HepG2 (cell line): ENCODE measurements around the gene ZNF318. TPM values are rescaled to one million over a fixed set of nuclear protein-coding genes. Genes with fewer than 3 reads are reported as not detected.

ENCODE experiments used
- ARID5B ChIP-seq: IDR thresholded peaks from 2 replicates; pipeline ENCODE4 v1.4.0; 2020; ENCODE audit warnings: mild to moderate bottlenecking, missing genetic modification reagents
- EEA1 ChIP-seq: sonication (generic); formaldehyde crosslinking; IDR thresholded peaks from 2 replicates; pipeline ENCODE4 v1.5.1; 2020; ENCODE audit warnings: mild to moderate bottlenecking, missing genetic modification reagents, borderline replicate concordance
- HMGXB4 ChIP-seq, 2 experiments: sonication (generic) in 1 of 2; formaldehyde crosslinking in 1 of 2; IDR thresholded peaks; 2 replicates each; pipeline versions ENCODE4 v1.4.0 to v1.6.1; 2018 to 2020; ENCODE audit warnings: missing genetic modification reagents in 2 of 2, borderline replicate concordance in 1 of 2, low read depth in 1 of 2, mild to moderate bottlenecking in 1 of 2, missing biosample characterization in 1 of 2
- JARID2 ChIP-seq: sonication (generic); formaldehyde crosslinking; IDR thresholded peaks from 2 replicates; pipeline ENCODE4 v1.8.1; 2023; ENCODE audit warnings: missing genetic modification reagents, inconsistent platforms; ENCODE audit not compliant: insufficient replicate concordance
- KDM5B ChIP-seq: sonication (generic); formaldehyde crosslinking; IDR thresholded peaks from 2 replicates; pipeline ENCODE4 v1.4.0; 2020; ENCODE audit warnings: missing genetic modification reagents, mild to moderate bottlenecking, borderline replicate concordance
- LBX2 ChIP-seq: sonication (generic); formaldehyde crosslinking; IDR thresholded peaks from 2 replicates; pipeline ENCODE4 v1.5.0; 2020; ENCODE audit warnings: missing genetic modification reagents, mild to moderate bottlenecking, borderline replicate concordance
- NCOA1 ChIP-seq: sonication (generic); formaldehyde crosslinking; IDR thresholded peaks from 2 replicates; pipeline ENCODE4 v1.9.0; 2021; ENCODE audit warnings: missing genetic modification reagents
- PHF8 ChIP-seq: sonication (generic); formaldehyde crosslinking; IDR thresholded peaks from 2 replicates; pipeline ENCODE4 v1.5.0; 2020; ENCODE audit warnings: missing genetic modification reagents
- SAP130 ChIP-seq: IDR thresholded peaks from 2 replicates; pipeline ENCODE4 v1.6.1; 2016; ENCODE audit warnings: low read depth
- SMYD3 ChIP-seq: sonication (generic); formaldehyde crosslinking; IDR thresholded peaks from 2 replicates; pipeline ENCODE4 v1.8.1; 2023; ENCODE audit warnings: mild to moderate bottlenecking, missing genetic modification reagents
- ZBTB7A ChIP-seq: sonication (generic); formaldehyde crosslinking; IDR thresholded peaks from 2 replicates; pipeline ENCODE4 v1.8.0; 2022; ENCODE audit warnings: mild to moderate bottlenecking, missing genetic modification reagents
- ZNF547 ChIP-seq: sonication (generic); formaldehyde crosslinking; IDR thresholded peaks from 2 replicates; pipeline ENCODE4 v1.5.1; 2020; ENCODE audit warnings: mild to moderate bottlenecking, missing genetic modification reagents
- ZNF687 ChIP-seq: sonication (generic); formaldehyde crosslinking; IDR thresholded peaks from 2 replicates; pipeline ENCODE4 v1.5.1; 2020; ENCODE audit warnings: mild to moderate bottlenecking, missing genetic modification reagents, moderate library complexity
- ZNF691 ChIP-seq: sonication (generic); formaldehyde crosslinking; IDR thresholded peaks from 2 replicates; pipeline ENCODE4 v1.4.0; 2020; ENCODE audit warnings: missing genetic modification reagents, low read depth, mild to moderate bottlenecking, borderline replicate concordance
- ZNF841 ChIP-seq: sonication (generic); formaldehyde crosslinking; IDR thresholded peaks from 2 replicates; pipeline ENCODE4 v1.8.1; 2023; ENCODE audit warnings: missing genetic modification reagents, borderline replicate concordance
- polyA plus RNA-seq, 8 experiments: library from polyadenylated mRNA; depleted of rRNA in 3 of 8; stranded (reverse) in 7 of 8; unstranded in 1 of 8; fragments of >200 nt; fragmentation: Illumina TruSeq in 4 of 8; extraction: Trizol in 4 of 8; gene quantifications; 2 replicates each; pipeline versions ENCODE4 v1.2.1 to v1.2.3, GENCODE V29; 2011 to 2016; ENCODE audit warnings: low read depth in 4 of 8, missing spikeins in 1 of 8, mixed read lengths in 1 of 8; ENCODE audit not compliant: insufficient read depth in 1 of 8
- total RNA-seq, 5 experiments: library from RNA; depleted of rRNA; stranded (reverse); fragments of >200 nt; fragmentation: Illumina TruSeq; extraction: Trizol; gene quantifications; 2 replicates each; pipeline ENCODE4 v1.2.3, GENCODE V29; 2016; ENCODE audit warnings: low read depth in 1 of 5

The ZNF318 gene
- total and polyA plus RNA-seq, 2 of the 13 experiments (the other 11 are each of a cell fraction or from before 2014, with no cell fraction given), result 13.0 to 14.5 TPM

- peak; percentile 40; the same call in 1 of the 2 replicates for TF ChIP-seq KDM5B (CRISPR knock-in tag)
- 0 out of 2 replicates have a peak, but pooled peaks have one; percentile 8 for TF ChIP-seq SAP130 (CRISPR knock-in tag)
- no peak for TF ChIP-seq JARID2
- TF ChIP-seq ZNF547, result 0 out of 2 replicates have a peak, but pooled peaks have one; percentile 36
- TF ChIP-seq EEA1 (CRISPR knock-in tag), result no peak
- TF ChIP-seq SMYD3 (CRISPR knock-in tag), result no peak
- 0 out of 2 replicates have a peak, but pooled peaks have one; percentile 8 for TF ChIP-seq PHF8 (CRISPR knock-in tag)
- TF ChIP-seq ZNF841 (CRISPR knock-in tag), result no peak
- 0 out of 2 replicates have a peak, but pooled peaks have one; percentile 11 for TF ChIP-seq ZBTB7A (CRISPR knock-in tag)
- TF ChIP-seq LBX2 (CRISPR knock-in tag), result no peak
- TF ChIP-seq HMGXB4 (CRISPR knock-in tag; IDR thresholded peaks at IDR 0.05; ENCODE audit: borderline replicate concordance in 1 of 2, low read depth in 1 of 2), result 0 out of 4 replicates have a peak, but pooled peaks of 1 of the 2 experiments have one; percentile 14
- no peak for TF ChIP-seq NCOA1 (CRISPR knock-in tag)
- peak; percentile 31; the same call in 1 of the 2 replicates for TF ChIP-seq ARID5B (CRISPR knock-in tag)
- TF ChIP-seq ZNF687 (CRISPR knock-in tag), result peak; percentile 62
- peak; percentile 22; the same call in 1 of the 2 replicates for TF ChIP-seq ZNF691 (CRISPR knock-in tag)
These were observed 81.4 kb downstream of the ZNF318 start (continued) for GRCh38 chr6:43287717-43288679.
